ENCODE data around the gene ARHGEF17.

The ARHGEF17 gene

DNA sequence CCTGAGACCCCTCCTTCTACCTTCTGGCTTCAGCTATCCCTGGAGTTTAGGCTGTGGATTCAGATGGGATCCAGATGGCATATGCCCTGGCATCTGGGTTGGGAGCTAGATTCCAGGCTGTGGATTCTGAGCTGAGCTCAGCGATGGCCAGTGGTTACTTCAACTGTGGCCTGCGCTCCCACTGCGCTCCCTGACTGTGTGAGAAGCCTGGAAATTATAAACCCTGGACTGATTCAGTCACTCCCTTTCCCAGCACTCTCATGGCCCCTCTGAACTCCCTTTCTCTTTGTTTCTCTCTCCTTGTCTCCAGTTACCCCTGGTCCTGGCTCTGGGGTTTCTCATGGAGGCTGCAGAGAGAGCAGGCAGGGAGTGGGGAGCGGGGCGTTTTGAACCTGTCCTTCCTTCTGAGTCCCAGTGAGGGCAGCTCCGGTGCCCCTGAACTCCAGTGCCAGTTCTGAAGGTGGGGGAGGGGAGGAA is 4.8 kb downstream of the ARHGEF17 start:
- no peak for DNase-seq (ENCODE audit: low read depth, low spot score)

DNA sequence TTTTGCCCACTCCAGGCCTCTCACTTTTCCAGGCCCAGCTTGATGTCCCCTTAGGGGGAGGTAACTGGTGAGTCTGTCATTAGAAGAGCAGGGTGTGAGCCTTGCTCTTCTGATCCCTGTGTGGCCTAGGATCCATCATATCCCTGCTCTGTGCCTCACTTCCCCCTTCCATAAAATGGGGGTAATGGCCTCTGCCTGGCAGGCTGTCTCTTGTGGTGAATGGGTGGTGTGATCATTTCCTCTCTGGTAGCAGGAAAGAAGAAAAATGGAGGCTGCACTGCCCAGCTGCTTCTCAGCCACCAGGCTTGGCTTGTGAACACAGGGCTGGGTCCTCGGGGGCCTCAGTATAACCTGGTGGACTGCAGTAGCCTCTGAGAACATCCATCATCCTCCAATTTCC is 5.6 kb downstream of the ARHGEF17 start:
- no peak for DNase-seq (ENCODE audit: low read depth, low spot score)

DNA sequence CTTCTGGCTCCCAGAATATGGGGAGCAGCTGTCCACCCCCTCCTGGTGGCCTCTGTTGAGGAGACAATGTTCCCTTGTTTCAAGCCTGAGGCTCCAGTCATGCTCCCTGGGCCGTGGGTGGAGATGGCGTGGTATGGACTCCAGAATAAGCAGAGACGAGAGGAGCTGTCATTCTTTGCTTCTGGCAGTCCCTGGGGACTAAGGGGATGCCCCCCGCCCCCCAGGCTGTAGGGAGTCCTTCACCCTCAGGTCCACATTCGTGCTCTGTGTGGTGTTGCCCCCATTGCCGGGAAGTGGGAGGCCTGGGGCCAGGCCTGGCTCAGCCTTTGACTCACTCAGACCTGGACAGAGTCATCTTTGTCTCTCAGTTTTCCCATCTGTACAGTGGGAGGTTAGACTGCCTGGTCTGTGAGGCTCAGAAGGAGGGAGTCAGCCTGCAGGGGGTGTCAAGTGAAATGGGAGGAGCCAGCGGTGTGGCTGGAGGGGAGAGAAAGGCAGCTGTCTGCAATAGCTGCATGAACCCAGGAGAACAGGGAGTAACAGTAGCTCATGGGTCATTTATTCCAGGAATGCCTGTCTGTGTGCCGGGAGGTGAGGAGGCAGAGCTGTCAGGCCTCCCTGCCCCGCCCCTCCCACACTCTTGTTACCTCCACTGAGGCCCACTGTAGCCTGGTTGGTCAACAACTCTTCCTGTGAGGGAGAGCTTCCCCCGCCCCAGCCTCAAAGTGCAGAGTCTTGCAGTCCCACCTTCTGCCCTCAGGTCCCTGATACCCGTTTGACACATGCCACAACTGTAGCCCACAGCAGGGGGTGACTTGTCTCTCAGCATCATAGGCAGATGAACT is 6.3 kb downstream of the ARHGEF17 start:
- DNase-seq (ENCODE audit: low read depth, low spot score), result no peak

DNA sequence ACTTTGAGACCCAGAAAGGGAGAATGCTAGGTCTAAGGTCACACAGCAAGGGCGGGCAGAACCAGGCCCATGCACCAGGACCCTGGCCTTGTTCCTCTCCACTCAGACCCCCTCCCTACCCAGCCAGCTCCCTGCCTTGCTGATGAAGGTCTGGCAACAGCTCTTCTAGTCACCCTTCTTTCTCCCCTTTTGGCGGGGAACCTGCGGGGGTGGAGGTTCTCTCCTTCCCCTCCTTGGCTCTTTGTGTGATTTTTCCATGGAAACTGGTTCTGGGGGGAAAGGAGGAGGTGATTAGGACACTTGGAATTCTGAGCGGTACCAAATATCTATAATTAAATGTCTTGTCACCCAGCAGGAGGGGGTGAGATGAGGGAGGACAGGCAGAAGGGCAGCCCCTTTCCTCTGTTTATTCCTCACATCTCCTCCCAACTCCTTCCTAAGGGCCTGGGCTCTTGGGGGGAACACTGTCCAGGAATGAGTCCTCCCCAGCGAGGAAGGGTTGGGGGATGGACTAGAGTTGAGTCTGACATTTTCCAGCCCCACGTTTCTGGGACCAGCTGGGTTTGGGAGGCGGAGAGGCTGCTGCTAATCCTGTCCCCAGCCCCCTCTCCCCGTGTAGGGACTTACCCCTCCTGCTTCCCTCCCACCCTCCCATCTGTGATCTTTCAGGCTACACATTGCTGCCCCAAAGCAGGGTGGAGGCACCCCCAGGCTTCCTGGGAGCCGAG is 7.4 kb downstream of the ARHGEF17 start:
- DNase-seq (ENCODE audit: low read depth, low spot score), result no peak

DNA sequence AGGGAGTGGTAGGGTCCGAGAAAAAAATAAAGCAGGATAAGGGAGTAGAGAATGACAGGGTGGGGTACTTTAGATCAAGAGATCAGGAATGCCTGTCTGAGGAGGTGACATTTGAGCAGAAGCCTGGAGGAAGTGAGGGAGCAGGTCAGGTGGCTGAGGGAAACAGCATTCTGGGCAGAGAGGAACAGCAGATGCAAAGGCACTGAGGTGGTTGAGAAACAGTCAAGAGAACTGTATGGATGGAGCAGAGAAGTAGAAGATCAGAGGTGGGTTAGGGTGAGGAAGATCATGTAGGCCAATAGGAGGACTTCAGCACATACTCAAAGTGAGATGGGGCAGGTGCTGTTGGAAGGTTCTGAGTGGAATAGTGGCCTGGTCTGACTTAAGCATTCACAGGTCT is 8.3 kb downstream of the ARHGEF17 start:
- no peak for DNase-seq (ENCODE audit: low read depth, low spot score)

DNA sequence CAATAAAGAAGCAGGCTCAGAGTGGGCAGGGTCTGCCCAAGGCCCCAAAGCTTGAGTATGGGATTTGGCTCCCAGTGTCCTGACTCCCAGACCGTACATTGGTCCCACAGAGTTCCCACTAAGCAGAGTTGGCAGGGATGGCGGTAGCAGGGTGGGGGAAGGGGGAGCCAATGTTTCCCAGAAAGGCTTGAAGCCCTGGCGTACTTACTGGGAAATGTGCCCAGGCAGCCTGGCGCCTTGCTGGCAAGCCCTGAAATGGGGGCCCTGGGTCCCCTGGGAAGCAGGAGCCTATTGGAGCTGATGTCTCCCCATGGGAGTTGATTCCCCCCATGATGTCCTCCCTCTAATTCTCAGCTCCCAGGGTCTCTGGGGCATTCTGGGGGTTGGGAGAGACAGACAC is 9.3 kb downstream of the ARHGEF17 start:
- DNase-seq (ENCODE audit: low read depth, low spot score), result no peak

DNA sequence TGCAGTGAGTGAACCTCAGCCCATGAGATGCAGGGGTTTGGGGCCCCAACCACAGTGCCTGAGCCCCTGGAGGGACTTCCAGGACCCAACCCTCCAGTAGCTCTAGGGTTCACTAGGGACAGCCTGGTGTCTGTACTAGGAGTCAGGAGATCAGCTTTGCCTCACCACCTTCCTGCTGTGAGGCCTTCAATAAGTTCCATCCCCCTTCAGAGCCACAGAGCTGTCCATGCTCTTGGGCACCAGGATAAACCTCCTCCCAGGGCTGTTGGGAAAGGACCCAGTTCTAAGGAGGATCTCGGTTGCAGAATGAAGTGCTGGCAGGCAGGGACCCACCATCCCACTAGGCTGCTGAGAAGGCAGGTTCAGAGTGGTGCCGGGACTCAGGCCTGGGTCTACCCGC is 9.7 kb downstream of the ARHGEF17 start:
- DNase-seq (ENCODE audit: low read depth, low spot score), result no peak

DNA sequence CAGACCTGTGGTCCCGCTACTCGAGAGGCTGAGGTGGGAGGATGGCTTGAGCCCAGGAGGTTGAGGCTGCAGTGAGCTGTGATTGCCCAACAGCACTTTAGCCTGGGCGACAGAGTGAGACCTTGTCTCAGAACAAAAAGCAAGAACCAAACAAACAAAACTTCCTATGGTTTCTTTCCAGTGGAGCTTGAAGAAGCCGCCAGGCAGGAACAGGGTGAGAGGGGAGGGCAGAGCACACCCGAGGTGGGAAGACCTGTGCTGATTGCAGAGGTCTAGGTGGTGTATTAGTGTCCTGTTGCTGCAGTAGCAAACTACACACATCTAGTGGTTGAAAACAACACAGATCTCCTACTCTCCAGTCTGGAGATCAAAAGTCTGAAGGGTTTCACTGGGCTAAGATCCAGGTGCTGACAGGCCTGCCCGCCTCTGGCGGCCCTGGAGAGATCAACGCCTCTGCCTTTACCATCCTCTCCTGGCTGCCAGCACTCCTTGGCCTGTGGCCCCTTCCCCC is 10.5 kb downstream of the ARHGEF17 start:
- DNase-seq (ENCODE audit: low read depth, low spot score), result no peak

DNA sequence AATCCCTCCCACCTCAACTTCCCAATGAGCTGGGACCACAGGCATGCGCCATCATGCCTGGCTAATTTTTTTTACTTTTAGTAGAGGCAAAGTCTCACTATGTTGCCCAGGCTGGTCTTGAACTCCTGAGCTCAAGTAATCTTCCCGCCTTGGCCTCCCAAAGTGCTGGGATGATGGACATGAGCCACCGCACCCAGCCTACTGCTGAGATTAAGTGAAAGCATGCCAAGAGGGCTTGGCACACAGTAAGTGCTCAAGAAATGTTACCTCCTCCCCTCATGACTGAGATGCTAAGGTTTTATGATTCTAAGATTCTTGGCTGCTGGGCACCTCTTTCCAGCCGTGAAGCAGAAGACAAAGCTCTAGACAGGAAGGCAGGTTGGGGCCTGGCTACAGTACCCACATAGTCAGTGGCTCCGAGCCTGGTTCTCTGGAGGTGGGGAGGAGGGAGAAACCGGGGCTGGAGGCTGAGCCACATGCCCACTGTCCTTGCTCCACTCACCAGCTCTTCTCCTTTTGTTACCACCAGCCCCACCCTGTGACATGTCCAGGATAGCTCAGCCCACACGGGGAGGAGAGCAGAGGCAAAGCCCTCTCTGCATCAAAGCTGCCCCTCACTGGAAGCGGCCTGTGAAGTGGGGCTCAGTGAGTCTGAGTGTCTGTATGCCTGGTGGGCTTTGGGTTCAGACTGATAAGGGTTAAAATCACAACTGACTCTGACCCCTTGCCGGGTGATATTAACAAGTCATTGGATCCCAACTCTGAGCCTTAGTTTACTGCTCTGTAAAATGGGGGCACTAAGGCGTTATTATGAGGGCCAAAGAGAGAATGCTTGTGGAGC is 12.9 kb downstream of the ARHGEF17 start:
- no peak for DNase-seq (ENCODE audit: low read depth, low spot score)

DNA sequence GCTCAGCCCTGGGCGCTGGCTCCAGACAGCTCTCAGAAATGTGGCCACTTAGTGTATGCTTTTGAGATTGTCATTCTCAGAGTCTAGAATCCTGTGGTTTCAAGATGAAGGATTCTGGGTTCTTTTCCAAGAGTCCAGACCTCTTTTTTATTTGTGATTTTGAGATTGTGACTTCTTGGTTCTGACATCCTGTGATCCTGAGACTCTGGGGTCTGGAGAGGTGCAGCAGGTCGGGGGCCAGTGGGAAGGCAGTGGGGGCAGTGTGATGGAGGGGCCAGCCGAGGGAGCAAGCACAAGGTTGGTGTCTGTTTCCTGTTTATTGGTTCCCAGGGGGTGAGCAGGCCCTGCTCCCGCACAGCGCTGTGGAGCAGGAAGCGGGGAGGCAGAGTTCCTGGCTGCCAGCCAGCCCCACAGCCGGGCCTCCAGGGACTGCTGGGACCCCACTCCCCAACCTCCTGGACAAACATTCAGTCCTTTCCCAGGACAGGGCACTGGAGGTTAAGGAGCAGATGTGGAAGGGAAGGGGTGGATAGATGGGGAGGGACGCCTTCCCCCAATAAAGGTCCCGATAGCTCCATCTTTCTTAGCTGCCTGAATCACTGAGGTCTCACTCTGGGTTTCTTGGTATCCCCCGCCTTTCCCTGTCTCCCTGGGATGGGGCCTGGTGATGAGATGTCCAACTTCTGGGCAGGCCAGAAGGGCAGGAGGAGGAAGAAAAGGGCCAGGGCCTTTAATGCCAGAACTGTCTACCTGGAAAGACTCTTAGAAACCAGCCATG is 13.7 kb downstream of the ARHGEF17 start:
- DNase-seq (ENCODE audit: low read depth, low spot score), result no peak

DNA sequence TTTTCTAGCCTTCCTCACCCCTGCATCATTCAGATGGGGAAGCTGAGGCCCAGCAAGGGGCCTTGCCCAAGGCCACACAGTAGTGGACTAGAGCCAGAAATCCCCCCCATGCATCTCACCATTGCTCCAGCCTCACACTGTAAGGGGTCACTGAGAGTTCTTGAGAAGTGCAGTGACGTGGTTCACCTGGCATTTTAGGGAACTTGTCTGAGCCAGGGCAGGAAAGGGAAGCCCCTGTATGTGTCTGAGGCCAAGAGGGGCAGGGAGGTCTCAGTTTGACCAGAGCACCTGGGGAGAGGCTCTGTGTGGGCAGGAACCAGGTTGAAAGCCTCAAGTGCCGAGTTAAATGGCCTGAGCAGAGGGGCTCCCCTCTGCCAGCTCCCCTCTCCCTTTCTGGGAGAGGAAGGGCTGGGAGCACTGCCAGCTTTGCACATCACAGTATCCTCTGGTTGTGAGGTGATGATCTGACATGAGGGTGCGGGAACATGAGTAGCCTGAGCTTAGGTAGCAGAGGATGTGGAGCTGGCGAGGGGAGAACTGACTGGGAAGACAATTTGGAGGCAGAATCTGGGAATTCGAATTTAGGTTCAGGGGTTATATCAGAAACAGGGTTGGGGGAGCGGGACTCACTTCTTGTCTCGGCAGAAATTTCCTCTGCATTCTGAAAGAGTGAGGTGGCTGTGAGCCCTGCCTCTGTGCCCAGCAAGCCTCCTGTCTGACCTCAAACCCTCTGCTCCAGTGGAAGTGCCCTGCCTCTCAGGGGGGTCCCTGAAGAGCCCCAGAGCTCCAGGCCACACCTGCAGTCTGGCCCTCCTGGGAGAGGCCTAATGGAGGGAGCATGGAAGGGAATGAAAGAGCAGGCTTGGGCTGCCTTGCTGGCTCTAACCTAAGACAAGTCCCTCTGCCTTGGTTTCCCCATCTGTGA is 14.6 kb downstream of the ARHGEF17 start:
- no peak for DNase-seq (ENCODE audit: low read depth, low spot score)

DNA sequence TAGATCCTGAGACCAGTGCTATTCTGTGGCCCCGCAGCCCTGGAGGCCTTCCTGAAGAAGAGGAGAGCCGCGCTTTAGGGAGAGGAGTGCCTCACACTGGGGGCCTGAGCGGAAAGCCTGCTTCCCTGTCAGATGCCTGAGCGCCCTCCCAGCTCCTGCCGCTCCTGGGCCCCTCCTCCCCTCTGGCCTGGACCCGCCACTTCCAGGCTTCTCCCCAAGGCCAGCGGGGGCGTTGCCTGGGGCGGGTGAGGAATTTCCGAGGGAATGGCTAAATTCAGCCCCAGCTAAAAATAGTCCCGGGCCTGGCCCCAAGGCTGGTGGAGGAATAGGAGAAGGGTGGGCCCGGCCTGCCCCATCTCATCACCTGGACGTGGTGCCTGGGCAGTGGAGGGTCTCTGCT is 15.4 kb downstream of the ARHGEF17 start:
- no peak for DNase-seq (ENCODE audit: low read depth, low spot score)

DNA sequence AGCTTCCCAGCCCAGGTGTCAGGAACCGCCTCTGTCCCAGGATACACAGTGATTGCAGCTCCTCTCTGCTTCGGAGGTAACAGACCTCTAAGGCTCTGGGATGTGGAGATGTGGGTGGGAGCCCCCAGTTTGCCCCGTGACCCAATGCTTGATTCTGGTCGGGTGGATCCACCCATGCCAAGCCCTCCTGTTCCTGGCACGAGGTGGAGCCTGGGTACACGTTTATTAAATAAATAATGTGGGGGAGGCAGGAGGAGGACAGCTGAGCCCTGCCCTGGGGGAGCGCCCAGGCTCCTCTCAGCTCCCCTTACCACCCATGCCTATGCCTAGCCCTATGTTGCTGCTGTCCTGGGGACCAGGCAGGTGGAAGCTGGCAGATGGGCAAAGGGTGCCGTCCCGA is 16.0 kb downstream of the ARHGEF17 start:
- DNase-seq (ENCODE audit: low read depth, low spot score), result no peak

DNA sequence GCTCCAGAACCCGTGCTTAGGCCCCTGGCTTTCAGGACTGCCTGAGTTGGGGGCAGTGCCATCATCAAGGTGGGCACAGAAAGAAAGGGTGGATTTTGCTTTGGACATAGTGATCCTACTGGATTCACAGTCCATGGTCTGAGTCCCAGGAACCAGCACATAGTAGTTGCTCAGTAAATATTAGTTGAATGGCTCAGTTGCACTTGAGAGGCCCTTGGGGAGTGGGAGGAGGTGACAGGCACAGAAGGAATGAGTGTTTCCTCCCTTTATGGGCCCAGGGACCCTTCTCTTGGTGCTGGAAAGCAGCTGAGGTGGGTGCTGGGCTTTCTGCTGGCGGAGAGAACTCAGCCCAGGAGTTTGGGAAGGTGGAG is 16.6 kb downstream of the ARHGEF17 start:
- no peak for DNase-seq (ENCODE audit: low read depth, low spot score)

DNA sequence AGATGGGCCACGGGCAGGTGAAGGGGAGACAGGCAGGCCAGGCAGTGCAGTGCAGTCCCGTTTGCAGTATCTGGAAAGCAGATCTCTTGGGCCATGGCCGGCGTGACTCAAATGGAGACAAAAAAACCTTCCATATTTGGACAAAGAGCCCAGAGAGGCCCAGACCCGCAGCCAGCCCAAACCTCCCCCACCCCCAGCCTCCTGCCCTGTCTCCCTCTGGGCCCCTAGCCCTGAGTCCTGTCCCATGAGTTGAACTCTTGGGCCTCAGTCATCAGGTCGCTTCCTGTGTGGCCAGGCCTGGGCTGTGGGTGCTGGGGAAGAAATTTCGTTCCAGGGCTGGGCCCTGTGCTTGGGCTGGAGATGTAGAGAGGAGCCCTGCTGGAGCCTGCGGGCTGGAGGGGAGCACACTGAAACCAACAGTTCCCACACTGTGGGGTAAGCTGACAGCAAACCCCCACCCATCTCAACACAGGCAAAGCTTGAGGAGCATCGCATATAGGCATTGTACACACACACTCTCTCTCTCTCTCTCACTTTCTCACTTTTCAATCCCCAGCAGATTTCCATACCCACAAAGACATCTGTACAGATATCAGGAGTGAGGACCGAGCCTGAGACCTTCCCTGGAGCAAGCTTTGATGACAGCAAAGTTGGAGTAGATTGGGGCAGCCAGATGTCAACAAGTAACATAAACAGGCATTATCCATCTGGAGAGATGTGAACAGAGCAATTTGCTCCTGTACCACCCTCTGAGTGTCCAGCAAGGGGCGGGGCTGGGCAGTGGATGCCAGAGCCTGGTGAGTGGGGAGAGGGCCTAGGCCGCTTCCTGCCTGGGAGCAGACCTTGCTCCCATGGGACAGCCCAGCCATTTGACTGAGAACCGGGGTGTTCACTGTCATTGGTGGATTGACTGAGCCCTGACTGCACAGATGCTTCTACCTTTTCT is 17.2 kb downstream of the ARHGEF17 start:
- no peak for DNase-seq (ENCODE audit: low read depth, low spot score)

DNA sequence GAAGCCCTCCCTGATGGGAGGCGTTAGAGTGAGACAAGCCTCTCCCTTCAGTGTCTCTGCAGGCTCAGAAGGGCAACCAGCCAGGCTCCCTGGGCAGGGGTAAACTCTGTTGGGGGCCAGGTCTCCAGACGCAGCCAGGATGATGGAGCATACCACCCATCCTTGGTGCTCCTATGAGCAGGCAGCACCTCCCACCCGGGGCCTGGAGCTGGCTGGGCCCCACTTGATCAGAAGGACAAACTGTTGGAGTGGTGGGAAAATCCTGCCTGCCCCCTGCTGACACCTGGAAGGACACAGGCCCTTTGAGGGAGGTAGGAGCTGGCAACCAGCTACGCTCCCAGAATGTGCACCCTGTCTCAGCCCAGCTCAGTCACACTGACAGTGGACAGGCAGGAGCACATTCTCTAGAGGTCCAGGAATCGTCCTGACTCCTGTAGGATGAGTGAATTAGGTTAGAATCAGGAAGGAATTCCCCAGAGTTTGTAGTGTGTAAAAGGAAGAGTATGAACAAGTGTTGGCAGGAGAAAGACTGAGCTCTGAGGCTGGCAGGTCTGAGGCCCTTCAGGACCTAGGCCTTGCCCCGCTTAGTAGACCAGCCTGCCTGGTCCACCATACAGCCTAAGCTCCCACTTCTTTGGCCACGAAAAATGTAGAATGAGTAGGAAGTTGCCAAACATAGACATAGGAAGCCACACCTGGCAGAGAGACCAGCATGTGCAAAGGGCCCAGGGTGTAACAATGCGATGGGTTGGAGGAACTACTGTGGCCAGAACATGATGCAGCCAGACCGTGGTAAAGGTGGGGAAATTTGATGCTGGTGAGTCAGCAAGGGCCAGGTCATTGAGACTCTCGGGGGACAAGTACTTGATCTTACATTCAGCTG is 19.1 kb downstream of the ARHGEF17 start:
- DNase-seq (ENCODE audit: low read depth, low spot score), result no peak

DNA sequence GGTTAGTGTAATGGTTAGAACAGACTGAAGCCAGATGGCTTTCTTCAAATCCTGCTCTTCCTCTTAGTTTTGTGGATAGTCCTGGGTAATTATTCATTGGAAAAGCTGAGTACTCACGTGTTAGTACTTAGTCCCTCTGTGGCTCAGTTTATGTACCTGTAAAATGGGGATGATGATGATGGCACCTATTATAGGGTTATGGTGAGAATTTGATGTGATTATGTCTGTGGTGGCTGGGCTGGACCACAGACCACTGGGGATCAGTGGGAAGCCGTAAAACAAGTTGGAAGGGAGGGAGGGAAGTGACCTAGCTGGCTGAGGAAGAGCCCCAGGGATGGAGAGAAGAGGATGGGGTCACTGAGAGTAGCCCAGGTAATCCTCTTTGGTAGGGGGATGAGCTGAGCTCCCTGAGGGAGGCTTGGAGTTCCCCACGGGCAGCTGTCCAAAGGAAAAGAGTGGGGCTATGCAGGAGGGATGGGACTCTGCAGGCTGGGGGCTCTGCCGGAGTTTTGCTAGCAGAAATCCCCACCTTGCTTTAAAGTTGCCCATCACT is 19.8 kb downstream of the ARHGEF17 start:
- DNase-seq (ENCODE audit: low read depth, low spot score), result no peak

Data from activated naive CD8-positive, alpha-beta T cell treated with anti-CD3 and anti-CD28 coated beads, Interleukin-2, amount 50 U/mL, for 16 hours (primary cell).